Effector CD8-positive, alpha-beta T cell (primary cell): ENCODE data around the gene PPOX.

ENCODE experiments used
- DNase-seq: peaks from one replicate; lab custom pipeline; 2025; lab: John Stamatoyannopoulos, UW

The PPOX gene

DNA sequence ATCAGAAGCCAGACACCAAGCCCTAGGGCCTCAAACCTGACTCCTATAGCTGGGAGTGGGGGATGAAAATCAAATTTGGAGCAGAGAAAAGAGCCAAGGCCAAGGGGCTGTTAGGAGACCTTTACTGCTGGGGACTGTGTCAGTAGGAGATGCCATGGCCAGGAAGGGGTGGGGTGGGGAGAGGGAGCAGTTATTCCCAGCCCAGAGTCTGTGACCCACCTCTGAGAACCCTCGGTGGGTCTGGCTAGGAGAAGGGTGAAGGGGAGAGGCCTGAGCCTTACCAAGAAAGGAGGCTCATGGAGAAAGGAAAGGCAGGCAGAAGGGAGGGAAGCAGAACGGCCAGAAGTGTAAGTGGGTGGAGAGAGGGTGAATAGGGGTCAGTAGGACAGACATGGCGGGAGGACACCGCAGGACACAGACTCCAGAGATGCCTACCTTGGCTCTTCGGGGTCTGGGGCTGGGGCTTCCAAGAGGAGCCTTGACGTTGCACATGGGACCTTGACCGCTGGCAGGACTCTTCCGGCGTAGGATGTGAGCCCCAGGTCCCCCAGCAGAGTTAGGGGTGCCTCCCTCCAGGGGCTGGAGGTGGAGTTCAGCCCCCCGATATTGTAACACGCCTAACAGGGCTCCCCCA lies 31.5 kb downstream of the PPOX start:
- no peak for DNase-seq

DNA sequence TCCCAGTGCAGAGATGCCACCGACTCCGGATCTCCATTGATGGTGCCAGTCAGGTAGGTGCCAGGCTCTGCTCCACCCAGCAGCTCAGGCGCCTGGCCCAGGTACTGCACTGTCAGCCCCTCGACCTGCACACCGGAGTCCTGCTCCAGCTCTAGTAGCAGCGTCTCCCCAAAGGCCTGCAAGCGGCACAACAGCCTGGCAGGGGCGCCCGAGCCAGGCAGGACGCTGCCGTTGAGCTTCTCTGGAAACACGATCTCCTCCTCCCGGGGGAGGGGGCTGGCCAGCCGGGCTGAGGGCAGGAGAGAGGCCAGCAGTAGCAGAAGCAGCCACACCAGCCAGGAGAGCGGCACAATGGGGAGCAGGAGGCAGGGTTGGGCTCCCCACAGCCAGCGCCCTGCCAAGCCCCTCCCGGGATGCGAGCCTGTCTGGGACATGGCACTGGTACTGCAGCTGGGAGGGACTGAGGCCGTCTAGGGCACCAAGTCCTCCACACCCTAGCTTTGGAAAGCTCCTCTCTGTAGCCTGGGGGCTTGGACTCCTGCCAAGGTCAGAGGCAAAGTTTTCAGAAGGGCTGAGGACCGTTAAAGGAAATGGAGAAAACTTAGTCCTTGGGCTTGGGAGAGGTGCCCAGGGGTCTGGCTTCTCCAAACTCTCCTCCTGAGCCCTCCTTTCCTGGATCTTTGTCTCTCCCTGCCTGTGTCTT lies 32.1 kb downstream of the PPOX start:
- no peak for DNase-seq

DNA sequence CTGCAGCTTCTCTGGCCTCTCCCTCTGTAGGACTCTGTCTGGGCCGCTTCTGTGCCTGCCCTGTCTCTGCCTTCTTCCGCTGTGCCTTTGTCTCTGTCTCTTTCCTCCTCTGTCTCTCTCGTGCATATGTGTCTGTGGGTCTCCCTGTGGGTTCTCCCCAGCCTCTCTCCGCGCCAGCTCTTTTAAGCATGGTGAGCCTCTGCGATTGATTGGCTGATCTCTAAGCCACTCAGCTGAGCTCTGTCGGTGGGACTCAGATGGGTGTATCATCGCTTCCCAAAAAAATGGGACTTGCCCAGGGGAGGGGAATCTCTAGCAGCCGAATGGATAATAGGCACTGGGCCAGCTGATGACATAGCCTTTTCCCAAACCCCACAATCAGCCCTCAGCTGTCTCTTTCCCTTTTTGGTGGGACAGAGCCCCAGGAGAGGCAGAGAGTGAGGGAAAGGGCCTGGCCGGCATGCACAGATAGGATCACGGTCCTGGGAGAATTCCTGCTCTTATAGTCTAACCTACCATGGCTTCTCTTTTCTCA lies 32.7 kb downstream of the PPOX start, which contains the start of gene ADAMTS4:
Gene ADAMTS4, minus strand, starts transcription at position 158 of the 535 bp plus-strand sequence. CDS start 427 bp downstream, outside the sequence.
- no peak for DNase-seq

DNA sequence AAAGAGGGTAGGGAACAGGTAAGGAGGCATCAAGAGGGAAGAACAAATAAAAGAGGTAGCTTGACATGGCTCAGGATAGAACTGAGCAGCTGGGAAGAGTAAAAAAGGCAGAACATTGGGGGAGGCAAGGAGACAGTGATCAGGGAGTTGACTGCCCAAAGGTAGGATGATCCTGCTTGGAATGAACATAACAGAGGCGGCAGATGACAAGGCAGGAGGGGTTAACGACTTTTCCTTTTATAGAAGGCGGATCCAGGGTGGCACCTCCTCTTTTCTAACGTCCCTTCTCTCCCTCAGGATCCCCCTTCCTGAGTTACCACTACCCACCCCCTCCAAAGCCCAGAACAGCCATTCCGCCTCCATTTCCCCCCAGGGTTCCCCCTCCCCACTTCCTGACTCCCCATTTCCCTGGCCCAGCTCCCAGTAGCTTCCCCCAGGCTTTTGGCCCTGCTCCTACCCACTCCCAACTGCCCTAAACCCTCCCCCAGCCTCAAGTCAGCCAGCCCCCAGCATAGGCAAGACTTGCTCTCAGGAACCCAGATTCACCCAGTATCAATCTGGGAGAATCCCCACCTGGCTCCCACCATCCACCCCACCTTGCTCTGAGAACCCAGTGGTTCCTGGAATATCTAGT lies 33.4 kb downstream of the PPOX start:
- no peak for DNase-seq

DNA sequence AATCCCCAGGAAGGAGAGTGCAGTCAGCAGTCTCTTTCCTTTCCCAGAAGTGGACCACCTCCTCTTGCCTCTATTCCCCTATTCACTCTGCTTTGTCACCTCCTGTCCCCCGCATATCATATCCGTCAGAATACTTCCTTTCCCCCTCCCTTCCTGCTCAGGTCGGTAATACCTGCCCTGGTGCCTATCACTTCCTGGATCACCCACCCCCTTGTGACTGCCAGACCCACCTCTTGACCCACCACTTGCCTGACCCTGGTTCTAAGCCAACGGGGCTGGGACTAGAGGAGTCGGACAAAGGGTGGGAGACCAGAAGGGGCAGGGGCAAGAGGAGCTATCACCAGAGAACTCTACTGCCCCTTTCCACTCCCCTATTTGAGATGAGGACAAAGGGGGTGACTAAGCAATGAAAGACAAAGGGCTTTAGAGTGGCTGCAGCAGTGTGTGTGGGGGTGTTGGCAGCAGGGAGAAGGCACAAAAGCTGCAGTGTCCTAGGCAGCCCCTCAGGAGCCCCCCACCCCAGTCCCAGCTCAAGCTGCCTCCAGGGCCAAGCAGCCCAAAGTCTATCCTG lies 34.3 kb downstream of the PPOX start:
- no peak for DNase-seq

DNA sequence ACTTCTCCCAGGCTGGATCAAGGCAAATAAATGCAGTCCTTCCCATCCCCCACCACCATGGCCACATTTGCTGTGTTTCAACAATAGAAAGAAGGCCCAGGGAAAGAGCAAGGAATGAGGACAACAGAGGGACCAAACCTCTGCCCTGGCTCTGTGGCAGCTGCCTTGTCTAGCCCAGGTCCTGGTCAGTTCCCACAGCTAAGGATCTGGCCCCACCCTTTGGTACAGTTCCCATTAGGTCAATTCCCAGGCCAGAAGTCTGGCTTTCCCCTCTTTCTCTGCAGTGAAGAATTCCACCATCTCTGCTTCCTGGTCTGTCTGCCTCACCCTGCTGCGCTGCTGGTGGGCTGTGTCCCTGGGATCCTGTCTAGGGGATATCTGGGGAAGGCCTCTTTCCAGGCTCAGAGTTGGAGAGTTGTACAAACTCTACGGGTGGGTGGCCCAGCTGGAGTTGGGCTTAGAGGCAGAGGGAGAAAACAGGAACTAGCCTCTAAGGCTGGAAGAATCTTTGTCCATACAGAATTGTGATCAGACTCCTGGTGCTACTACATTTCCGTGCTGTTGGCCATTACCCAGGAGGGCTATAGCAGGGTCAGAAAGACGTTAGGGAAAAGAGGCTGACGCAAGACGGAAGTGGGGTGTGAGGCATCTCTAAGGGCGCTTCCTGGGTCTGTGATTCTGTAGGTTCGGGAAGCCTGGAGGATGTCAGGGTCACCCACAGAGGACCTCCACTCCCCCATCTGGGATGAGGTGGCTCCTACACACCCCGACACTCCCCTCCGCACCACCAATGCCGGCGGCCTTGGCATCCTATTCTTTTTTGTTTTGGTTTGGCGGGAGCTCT lies 35.0 kb downstream of the PPOX start:
- no peak for DNase-seq

DNA sequence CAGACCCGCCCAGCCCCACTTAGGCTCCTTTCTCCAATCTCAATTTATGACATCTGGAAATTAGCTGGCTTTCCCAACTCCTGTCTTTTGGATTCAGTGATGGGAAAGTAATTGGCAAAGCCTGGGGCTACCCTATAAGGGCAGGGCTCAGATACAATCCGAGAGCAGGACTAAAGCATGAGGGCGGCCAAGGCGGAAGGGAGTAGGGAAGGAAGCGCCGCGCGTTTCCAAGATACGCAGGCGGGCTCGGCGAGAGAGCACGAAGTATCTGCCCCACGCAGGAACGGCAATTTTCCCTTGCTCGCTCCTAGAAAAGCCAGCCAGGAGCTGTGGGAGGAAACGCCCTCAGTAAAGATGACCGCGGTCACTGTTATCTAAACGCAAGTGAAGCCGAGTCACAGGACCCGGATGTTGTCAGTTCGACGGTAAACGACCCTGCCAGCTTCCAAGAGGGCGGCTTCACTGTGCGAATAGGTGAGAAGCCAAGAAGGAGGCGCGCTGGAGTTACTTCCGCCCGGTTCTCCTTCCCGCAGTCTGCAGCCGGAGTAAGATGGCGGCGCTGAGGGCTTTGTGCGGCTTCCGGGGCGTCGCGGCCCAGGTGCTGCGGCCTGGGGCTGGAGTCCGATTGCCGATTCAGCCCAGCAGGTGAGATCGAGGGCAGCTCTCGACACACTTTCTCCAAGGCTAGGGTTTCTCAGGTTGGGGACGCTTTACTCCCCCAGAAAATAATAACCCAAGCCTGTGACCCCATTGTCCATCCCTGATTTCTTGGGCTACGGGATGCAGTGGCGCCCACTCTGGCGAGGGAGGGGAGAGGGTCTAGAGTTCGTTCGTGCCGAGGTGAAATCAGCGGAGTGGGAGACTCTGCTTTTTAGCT lies 35.8 kb downstream of the PPOX start, which contains the start of gene NDUFS2:
Gene NDUFS2, plus strand, starts transcription at position 532 of the 877 bp plus-strand sequence. Its CDS starts 19 bp downstream, at position 551.
- DNase-seq = peak; percentile 91

DNA sequence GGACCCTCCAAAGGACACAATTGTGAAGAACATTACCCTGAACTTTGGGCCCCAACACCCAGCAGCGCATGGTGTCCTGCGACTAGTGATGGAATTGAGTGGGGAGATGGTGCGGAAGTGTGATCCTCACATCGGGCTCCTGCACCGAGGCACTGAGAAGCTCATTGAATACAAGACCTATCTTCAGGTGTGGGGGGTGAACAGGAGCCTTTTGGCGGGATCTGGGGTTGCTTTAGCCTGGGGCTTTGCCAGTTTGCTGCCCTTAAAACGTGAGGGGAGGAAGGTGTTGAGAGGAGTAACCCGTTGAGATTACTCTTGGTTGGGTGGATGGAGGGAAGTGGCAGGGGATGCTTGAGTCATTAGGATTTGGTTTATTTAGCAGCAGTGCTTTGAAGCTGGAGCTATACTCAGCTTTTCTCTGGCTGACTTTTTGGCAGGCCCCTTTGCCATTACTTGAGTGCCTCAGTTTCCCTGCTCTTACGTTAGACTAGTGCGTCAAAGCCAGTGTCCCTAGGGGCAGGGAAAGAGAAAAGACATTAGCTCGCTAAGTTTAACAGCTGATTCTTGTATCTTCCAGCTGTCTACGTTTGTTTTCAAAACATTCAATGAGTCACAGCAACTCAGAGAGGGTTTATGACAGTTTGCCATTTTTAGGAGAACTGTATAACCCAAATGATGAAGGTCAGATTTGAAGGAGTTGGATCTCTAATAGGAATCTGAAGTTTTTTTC lies 40.4 kb downstream of the PPOX start:
- no peak for DNase-seq

GRCh38 chr1:161207173-161207572 lies 40.9 kb downstream of the PPOX start:
- DNase-seq = no peak

DNA sequence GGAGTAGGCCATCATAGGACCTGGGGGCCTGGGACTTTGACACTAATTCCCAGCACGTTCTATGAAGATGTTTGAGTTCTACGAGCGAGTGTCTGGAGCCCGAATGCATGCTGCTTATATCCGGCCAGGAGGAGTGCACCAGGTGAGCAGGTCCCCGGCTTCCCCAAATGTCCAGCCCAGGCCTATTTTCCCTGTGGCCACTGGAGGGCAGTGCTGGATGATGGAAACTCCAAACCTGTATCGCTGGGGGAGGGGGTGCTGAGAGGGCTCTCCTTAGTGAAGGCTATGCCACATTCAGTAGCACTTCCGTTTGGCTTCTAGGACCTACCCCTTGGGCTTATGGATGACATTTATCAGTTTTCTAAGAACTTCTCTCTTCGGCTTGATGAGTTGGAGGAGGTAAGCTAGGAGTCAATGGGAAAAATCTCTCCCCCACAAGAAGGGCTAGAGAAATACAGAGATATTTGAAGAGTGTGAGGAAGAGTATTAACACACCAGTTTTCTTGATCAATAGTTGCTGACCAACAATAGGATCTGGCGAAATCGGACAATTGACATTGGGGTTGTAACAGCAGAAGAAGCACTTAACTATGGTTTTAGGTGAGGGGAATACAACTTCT lies 43.7 kb downstream of the PPOX start:
- DNase-seq = peak; percentile 60

GRCh38 chr1:161214369-161214768 lies 48.1 kb downstream of the PPOX start:
- DNase-seq = no peak

GRCh38 chr1:161215076-161215475 lies 48.9 kb downstream of the PPOX start, which contains the start of gene FCER1G:
TSS of gene FCER1G (plus strand) at chr1:161215295. CDS start at chr1:161215322, 27 bp downstream.
- no peak for DNase-seq

DNA sequence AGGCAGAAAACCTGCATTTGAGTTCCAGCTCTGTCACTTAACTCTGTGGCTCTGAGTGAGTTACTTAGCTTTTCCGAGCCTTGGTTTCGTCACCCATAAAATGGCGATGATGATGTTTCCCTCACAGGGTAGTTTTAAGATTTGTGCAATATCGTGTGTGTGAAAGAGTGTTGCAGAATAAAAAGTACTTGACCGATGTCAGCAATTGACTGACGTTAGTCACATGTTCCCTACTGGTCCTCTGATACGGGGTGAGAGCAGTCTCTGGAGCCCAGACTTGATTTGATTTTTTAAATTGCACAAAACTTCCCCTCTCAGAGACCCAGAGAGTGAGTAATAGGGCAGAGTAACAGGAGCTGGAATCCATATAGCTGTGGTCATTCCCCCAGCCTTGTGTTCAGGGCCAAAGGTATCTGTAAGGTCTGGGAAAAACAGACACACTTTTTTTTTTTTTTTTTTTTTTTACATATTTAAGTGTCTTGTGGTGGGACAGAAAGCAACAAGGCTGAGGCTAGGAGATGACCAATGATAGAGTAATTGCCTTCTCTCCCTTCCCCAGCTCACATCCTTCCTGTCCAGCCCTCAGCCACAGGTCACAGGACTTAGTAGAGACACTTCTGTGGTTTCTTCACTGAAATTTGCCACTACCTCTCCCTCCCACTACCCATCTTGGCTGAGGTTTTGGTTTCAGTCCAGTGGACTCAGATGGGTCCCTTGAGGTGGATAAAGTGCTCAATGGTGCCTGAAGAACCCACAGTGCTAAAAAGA lies 50.9 kb downstream of the PPOX start:
- DNase-seq = no peak

GRCh38 chr1:161217831-161218230 lies 51.6 kb downstream of the PPOX start:
- DNase-seq = no peak

- no peak for DNase-seq
Measured at GRCh38 chr1:161218301-161219077, 52.3 kb downstream of the PPOX start.

- no peak for DNase-seq
Measured at GRCh38 chr1:161219078-161219892, 53.1 kb downstream of the PPOX start.

DNA sequence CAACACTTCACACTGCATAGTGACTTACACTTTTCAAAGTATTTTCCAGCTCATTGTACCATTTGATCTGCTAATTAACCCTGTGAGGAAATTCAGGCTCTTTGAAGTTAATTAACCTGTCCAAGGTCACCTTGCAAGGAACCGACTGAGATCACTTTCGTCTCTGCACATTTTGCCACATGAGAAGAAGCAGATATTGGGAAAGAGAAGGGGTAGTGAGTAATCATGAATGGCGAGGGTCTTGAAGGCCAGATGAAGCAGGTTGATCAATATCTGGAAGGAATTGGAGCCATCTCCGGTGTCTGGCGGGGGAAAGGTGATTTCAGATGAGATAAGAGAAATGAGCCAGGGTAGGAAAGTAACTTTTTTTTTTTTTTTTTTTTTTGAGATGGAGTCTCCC lies 53.8 kb downstream of the PPOX start:
- DNase-seq = no peak
